Stimulated activated CD8-positive, alpha-beta memory T cell treated with anti-CD3 and anti-CD28 coated beads, Interleukin-2, amount 100 ng/mL, for 48 hours (primary cell): Measurements from ENCODE around the gene NAALADL2.

Source experiments
- DNase-seq, 2 donors: peaks; one replicate each; pipeline ENCODE4 v3.0.0-alpha.2; 2020; ENCODE audit warnings: low read depth in 2 of 2

NAALADL2 gene

GRCh38 chr3:174973465-174973864 lies 114.3 kb downstream of the NAALADL2 start:
- no peak for DNase-seq

GRCh38 chr3:174986685-174987084 lies 127.6 kb downstream of the NAALADL2 start:
- no peak for DNase-seq

- no peak for DNase-seq
These were observed 142.0 kb downstream of the NAALADL2 start for GRCh38 chr3:175001091-175001490.

GRCh38 chr3:175002732-175003143 lies 143.6 kb downstream of the NAALADL2 start:
- DNase-seq, result no peak

- no peak for DNase-seq
These were observed 144.5 kb downstream of the NAALADL2 start for GRCh38 chr3:175003590-175003989.

GRCh38 chr3:175005193-175005592 lies 146.1 kb downstream of the NAALADL2 start:
- DNase-seq, result no peak

- no peak for DNase-seq
These were observed 146.7 kb downstream of the NAALADL2 start for GRCh38 chr3:175005881-175006280.

GRCh38 chr3:175007306-175007705 lies 148.2 kb downstream of the NAALADL2 start:
- DNase-seq, result no peak

- DNase-seq, result no peak
These were observed 150.2 kb downstream of the NAALADL2 start for GRCh38 chr3:175009295-175009694.

- DNase-seq, result no peak
These were observed 156.0 kb downstream of the NAALADL2 start for GRCh38 chr3:175015056-175015635.

GRCh38 chr3:175018946-175019727 lies 160.0 kb downstream of the NAALADL2 start:
- no peak for DNase-seq

- no peak for DNase-seq
These were observed 161.0 kb downstream of the NAALADL2 start for GRCh38 chr3:175020101-175020500.

- DNase-seq, result no peak
These were observed 170.7 kb downstream of the NAALADL2 start for GRCh38 chr3:175029828-175030227.

- no peak for DNase-seq
These were observed 180.7 kb downstream of the NAALADL2 start for GRCh38 chr3:175039875-175040274.

- no peak for DNase-seq
These were observed 182.2 kb downstream of the NAALADL2 start for GRCh38 chr3:175041369-175041768.

GRCh38 chr3:175046601-175047000 lies 187.5 kb downstream of the NAALADL2 start:
- no peak for DNase-seq

- no peak for DNase-seq
These were observed 188.7 kb downstream of the NAALADL2 start for GRCh38 chr3:175047786-175048185.

- no peak for DNase-seq
These were observed 198.3 kb downstream of the NAALADL2 start for GRCh38 chr3:175057401-175057800.

- DNase-seq, result no peak
These were observed 200.7 kb downstream of the NAALADL2 start for GRCh38 chr3:175059788-175060187.

- no peak for DNase-seq
These were observed 206.4 kb downstream of the NAALADL2 start for GRCh38 chr3:175065497-175065896.

- no peak for DNase-seq
These were observed 207.7 kb downstream of the NAALADL2 start for GRCh38 chr3:175066617-175067415.

GRCh38 chr3:175068587-175068986 lies 209.5 kb downstream of the NAALADL2 start:
- no peak for DNase-seq

- no peak for DNase-seq
These were observed 211.8 kb downstream of the NAALADL2 start for GRCh38 chr3:175070946-175071345.
